AG04450 (cell line): ENCODE results near the gene FAF1. TPM values are rescaled to one million over a fixed set of nuclear protein-coding genes. Genes with fewer than 3 reads are reported as not detected.

Source experiments
- CTCF ChIA-PET: fragments of 300-600, 350-600 bp; formaldehyde crosslinking; extraction: SDS; loops from one replicate; lab custom pipeline; 2022; ENCODE audit warnings: antibody characterized with exemption, inconsistent platforms; lab: Charles Lee
- POLR2A ChIA-PET: fragments of 350-600 bp; formaldehyde crosslinking; extraction: SDS; loops from one replicate; lab custom pipeline; 2021; ENCODE audit warnings: antibody characterized with exemption, inconsistent platforms; lab: Yijun Ruan, JAX
- DNase-seq: peaks from one replicate; pipeline ENCODE4 v3.0.0-alpha.2; 2011; ENCODE audit warnings: low read depth, low spot score
- H3K27ac ChIP-seq: one replicate; pipeline ENCODE4 v1.5.1; 2012; ENCODE audit warnings: low read depth, low read length, control low read depth
- H3K27me3 ChIP-seq: one replicate; pipeline ENCODE4 v1.6.0; 2012; ENCODE audit warnings: low read length; ENCODE audit not compliant: control insufficient read depth, insufficient read depth
- H3K4me3 ChIP-seq: 2 replicates; pipeline ENCODE4 v1.5.1; 2011; ENCODE audit warnings: mild to moderate bottlenecking, low read depth, low read length, control low read depth
- H3K9me3 ChIP-seq: 2 replicates; pipeline ENCODE4 v1.5.1; 2012; ENCODE audit warnings: low read length; ENCODE audit not compliant: control insufficient read depth, insufficient read depth
- polyA plus RNA-seq: library from polyadenylated mRNA; depleted of rRNA; stranded (reverse); fragments of >200 nt; gene quantifications from 2 replicates; pipeline ENCODE4 v1.2.3, GENCODE V29; 2011
- TF ChIP-seq, protein P1 (sequence below): IDR thresholded peaks from 2 replicates; pipeline ENCODE4 v1.5.1; 2011; ENCODE audit warnings: low read depth, low read length, control low read depth, inconsistent platforms

FAF1 gene
- polyA plus RNA-seq, 1 experiment: 37.9 TPM

DNA sequence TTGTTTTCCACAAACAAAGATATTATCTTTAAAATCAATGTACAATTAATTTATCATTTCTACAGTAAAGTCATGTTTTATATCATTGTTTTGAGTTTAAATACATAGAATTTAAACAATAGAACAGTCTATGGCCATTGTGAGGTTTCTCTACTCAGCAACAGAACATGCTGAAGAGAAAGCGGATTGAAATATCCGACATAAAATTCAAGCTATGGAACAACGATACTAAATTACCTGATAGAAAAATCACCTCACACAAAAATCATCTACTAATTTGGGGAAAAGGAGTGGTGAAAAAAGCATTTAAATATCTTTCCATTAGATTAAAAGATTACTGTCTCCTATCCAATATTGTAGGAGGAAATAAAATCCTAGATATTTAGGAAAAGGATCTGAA, 22.5 kb upstream of the FAF1 start:
- DNase-seq: no peak
- Histone ChIP-seq H3K9me3 (no peaks in the 10 kb centered on the region), H3K4me3 (no peak overlapping the region), H3K27ac (no peak overlapping the region), H3K27me3 (no peaks in the 10 kb centered on the region)
- POLR2A ChIA-PET: no interaction called here
- TF ChIP-seq, protein P1, sequence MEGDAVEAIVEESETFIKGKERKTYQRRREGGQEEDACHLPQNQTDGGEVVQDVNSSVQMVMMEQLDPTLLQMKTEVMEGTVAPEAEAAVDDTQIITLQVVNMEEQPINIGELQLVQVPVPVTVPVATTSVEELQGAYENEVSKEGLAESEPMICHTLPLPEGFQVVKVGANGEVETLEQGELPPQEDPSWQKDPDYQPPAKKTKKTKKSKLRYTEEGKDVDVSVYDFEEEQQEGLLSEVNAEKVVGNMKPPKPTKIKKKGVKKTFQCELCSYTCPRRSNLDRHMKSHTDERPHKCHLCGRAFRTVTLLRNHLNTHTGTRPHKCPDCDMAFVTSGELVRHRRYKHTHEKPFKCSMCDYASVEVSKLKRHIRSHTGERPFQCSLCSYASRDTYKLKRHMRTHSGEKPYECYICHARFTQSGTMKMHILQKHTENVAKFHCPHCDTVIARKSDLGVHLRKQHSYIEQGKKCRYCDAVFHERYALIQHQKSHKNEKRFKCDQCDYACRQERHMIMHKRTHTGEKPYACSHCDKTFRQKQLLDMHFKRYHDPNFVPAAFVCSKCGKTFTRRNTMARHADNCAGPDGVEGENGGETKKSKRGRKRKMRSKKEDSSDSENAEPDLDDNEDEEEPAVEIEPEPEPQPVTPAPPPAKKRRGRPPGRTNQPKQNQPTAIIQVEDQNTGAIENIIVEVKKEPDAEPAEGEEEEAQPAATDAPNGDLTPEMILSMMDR: no peak
- CTCF ChIA-PET: no interaction called here

DNA sequence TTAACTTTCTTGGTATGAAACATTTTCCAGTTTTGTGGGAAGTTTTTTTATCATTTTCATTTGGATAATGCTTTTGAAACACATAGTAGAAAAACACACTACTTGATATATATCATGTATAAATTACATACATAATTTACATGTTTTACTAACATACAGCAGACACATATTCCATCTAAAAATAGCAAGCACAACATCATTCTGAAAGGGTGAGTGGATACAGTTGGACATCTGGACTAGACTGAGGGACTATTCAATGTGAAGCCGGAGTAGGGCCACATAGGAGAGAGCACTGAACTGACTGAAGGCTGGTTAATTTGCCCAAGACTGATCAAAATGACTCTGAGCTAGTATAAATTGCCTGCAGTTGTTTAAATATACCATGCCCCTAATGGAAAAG, 21.7 kb upstream of the FAF1 start:
- Histone ChIP-seq H3K9me3 (no peaks in the 10 kb centered on the region), H3K27ac (no peak overlapping the region), H3K4me3 (no peak overlapping the region), H3K27me3 (no peaks in the 10 kb centered on the region)
- CTCF ChIA-PET: no interaction called here
- TF ChIP-seq, protein P1: no peak
- POLR2A ChIA-PET: no interaction called here
- DNase-seq: no peak

DNA sequence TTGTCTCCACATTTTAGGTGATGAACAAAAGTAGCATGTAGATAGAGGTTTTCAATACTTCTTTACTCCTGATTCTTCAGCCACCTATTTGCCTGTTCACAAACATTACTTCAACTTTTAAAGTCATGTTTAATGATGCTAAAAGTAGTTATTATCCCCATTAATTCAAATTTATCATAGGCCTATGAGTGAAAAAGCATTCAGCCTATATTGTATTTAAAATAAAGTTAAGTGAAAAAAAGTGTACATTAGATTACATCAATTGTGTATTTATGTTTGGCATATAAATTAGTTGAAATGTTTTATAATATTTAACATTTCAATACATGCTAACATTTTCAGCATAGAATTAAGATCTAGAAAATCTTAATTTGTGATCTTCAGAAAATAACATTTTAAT, 20.4 kb upstream of the FAF1 start:
- TF ChIP-seq, protein P1: no peak
- no peak overlapping the region for H3K27ac ChIP-seq
- ChIA-PET CTCF (no interaction called here), POLR2A (no interaction called here)
- H3K4me3 ChIP-seq: no peak overlapping the region
- no peak for DNase-seq
- no peaks in the 10 kb centered on the region for H3K9me3 ChIP-seq
- H3K27me3 ChIP-seq: no peaks in the 10 kb centered on the region

DNA sequence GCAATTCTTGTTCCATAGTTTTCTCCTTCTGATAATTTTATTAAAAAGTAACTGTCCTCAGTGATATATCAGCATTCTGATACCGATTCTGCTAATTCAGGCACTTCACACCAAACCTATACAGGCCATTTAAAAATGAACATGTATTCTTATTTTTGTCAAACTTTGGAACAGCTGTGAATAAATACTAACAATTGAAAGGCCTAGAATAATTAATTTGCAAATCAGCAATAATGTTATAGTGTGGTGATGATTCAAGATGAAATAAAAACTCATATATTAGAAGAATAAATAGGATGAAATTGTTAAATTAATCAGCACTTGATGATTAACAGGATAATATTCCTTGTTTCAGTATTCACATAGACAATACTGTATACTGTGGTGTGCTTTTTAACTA, 19.9 kb upstream of the FAF1 start:
- Histone ChIP-seq H3K9me3 (no peaks in the 10 kb centered on the region), H3K27me3 (no peaks in the 10 kb centered on the region), H3K27ac (no peak overlapping the region), H3K4me3 (no peak overlapping the region)
- TF ChIP-seq, protein P1: no peak
- ChIA-PET CTCF (no interaction called here), POLR2A (no interaction called here)
- DNase-seq: no peak

DNA sequence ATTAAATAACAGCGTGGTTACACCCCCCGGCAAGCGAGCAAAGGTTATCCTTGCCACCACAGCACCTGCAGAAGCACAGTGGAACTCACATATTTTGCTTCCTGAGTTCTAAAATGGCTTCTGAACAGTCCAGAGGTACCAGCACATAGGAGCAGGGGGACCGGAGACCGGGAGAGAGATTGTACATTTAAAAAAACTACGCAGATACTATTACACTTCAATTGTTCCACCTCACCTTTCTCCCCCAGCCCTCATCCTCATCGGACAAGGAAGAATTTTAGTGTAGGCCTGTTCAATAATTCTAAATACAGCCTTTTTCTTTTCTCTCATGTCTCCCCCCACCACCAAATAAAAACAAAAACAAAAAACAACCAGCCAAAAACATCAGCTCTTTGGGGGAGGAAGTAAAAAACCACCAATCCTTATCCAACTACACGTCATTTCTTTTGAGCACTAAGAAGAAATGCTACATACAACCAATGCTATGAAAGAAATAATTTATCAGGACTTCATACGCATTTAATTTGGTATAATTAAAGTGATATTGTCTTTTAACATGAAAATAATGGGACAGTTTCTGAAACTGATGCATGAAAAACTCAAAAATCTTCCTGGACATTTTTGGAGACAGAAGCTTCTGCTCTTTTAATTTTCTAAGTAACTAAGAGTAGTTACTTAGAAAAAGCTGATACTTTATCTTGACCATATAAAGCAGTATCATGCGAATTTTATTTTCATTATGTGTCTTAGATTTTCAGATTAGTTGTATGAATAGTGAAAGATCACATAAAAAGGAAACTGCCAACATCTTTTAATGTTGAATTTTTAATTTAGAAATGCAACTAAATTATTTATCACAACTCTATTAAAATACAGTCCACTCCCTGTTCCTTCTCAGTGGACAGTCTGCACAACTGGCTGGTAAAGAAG, 19.1 kb upstream of the FAF1 start:
- Histone ChIP-seq H3K27me3 (no peaks in the 10 kb centered on the region), H3K4me3 (peak overlapping the region; percentile 72), H3K27ac (no peak overlapping the region), H3K9me3 (no peaks in the 10 kb centered on the region)
- no peak for DNase-seq
- TF ChIP-seq, protein P1: no peak
- ChIA-PET POLR2A (interaction anchor here (1.3 to 1.7 kb wide), 3 partner anchors 9 to 18 kb away, joined by 3 to 6 read pairs (median 4); partner anchors contain the start of genes CDKN2C and FAF1), CTCF (interaction anchor here (0.6 to 1.3 kb wide), 2 partner anchors 18 to 210 kb away, joined by 4 to 6 read pairs; no protein-coding TSS in a partner anchor)
